Heart right ventricle (tissue), 16 donors: Measurements from ENCODE around the gene ABCB6. TPM values are rescaled to one million over a fixed set of nuclear protein-coding genes. Genes with fewer than 3 reads are reported as not detected.
A peak's percentile ranks its signal among the peaks of the same experiment; 100 is the strongest.

Experiments used
- ATAC-seq, 8 donors: fragments of 200-7000 bp; cut with Tn5 transposase; one replicate each; pipeline ENCODE4 v1.9.1; 2020; ENCODE audit warnings: mild to moderate bottlenecking in 8 of 8, moderate library complexity in 8 of 8, moderate number of reproducible peaks in 1 of 8
- DNase-seq, 2 donors: peaks; one replicate each; pipeline ENCODE4 v3.0.0-alpha.2; 2020
- H3K27ac ChIP-seq, 10 donors: fragments of 200-600 bp; sonication (generic) in 2 of 10; one replicate each; pipeline versions ENCODE4 v1.5.0 to v1.8.0; 2020 to 2022; ENCODE audit warnings: mild to moderate bottlenecking in 3 of 10
- H3K27me3 ChIP-seq, 7 donors: fragments of 200-600 bp; one replicate each; pipeline ENCODE4 v1.8.0; 2021 to 2022; ENCODE audit warnings: mild to moderate bottlenecking in 2 of 7
- H3K36me3 ChIP-seq, 9 donors: fragments of 200-600 bp; sonication (generic) in 1 of 9; one replicate each; pipeline versions ENCODE4 v1.5.0 to v1.8.0; 2020 to 2022; ENCODE audit warnings: mild to moderate bottlenecking in 2 of 9
- H3K4me1 ChIP-seq, 9 donors: fragments of 200-600 bp; sonication (generic) in 1 of 9; one replicate each; pipeline versions ENCODE4 v1.5.0 to v1.8.0; 2020 to 2022; ENCODE audit warnings: mild to moderate bottlenecking in 4 of 9
- H3K4me3 ChIP-seq, 10 donors: fragments of 200-600 bp; sonication (generic) in 2 of 10; one replicate each; pipeline versions ENCODE4 v1.5.0 to v1.8.0; 2020 to 2022; ENCODE audit warnings: mild to moderate bottlenecking in 7 of 10, moderate library complexity in 2 of 10
- H3K9me3 ChIP-seq, 11 donors: fragments of 200-600 bp in 10 of 11; sonication (generic) in 2 of 11; one replicate each; pipeline versions ENCODE4 v1.5.0 to v1.8.0; 2013 to 2022; ENCODE audit warnings: mild to moderate bottlenecking in 2 of 11, control low read depth in 1 of 11, moderate library complexity in 1 of 11
- CTCF ChIP-seq, 9 donors: fragments of 200-600 bp; sonication (generic) in 2 of 9; IDR thresholded peaks; one replicate each; pipeline versions ENCODE4 v1.5.0 to v1.8.0; 2021 to 2022; ENCODE audit warnings: antibody characterized with exemption in 9 of 9, mild to moderate bottlenecking in 5 of 9, moderate library complexity in 1 of 9
- WGBS, 2 donors: extraction: QIAGEN DNeasy Blood & Tissue Kit; methylation state at CpG; one replicate each; pipeline ENCODE4 v1.1.7; 2013; ENCODE audit warnings: inconsistent platforms in 1 of 2; 5-methylcytosine and 5-hydroxymethylcytosine counted together
- intact Hi-C, 10 donors: fragments of 100-400 bp; cut with DNase I; formaldehyde crosslinking; loops; one replicate each; pipeline versions ENCODE4 v1.11.1 to v1.14.2; 2022
- polyA plus RNA-seq, 2 donors: library from polyadenylated mRNA; stranded (reverse); fragments of 200-250 nt; gene quantifications; one replicate each; pipeline ENCODE4 v1.2.3, GENCODE V29; 2013
- total RNA-seq, 10 donors: library from RNA; stranded (reverse); fragmentation: NEBNext Ultra II Directional in 3 of 10; extraction: Animal tissue kit (Norgen Biotek cat#: 25700) in 3 of 10; gene quantifications; one replicate each; pipeline versions ENCODE4 v1.2.1 to v1.2.4, GENCODE V29; 2021 to 2023
- donor health status: Arrhythmogenic right ventricular cardiomyopathy.
- donor health status: ischemic (EF 13 %, LVEDD 7.1; RV severe dilation, severe dysfunction).
- donor health status: healthy with polysubstance abuse.
- donor health status: DM: no; HTN: yes; CAD: no.
- donor health status: DM: no; HTN: no; CAD: no.
- donor health status: ischemic (EF 25% LVEDD 6.9; RV normal size, moderate dysfunction).
- donor health status: ischemic (EF 25% LVEDD 5.7; RV mildly dilated, moderate dysfunction).
- donor health status: healthy.
- donor health status: DM: yes; HTN: yes; CAD: no.
- donor health status: Ischemic cardiomyopathy.
- donor health status: ischemic (EF 35%, LVEDD 5.7; RV mildly dilated, moderate dysfunction).
- donor health status: nonischemic (EF 11% LVEDD 7.7; RV severe dilation, severe dysfunction).
- donor health status: DM: yes; HTN: yes; CAD: no.
- donor health status: PGD.
- donor health status: ischemic (EF 29% LVEDD 5.4; RV normal size, mild dysfunction).
- donor health status: nonischemic (EF 23%, LVEDD 6.1; RV moderate dilation, normal function).

ABCB6 gene
- total and polyA plus RNA-seq, 12 donors, result 9.8 to 34.0 (median 18.5) TPM

GRCh38 chr2:219250049-219250781, 31.5 kb upstream of the ABCB6 start:
- 90 to 91% methylated on average over 22 of the region's 22 CpGs for WGBS, 2 donors
- Histone ChIP-seq H3K36me3 (peaks cover 0 to 43% (median 7%) of the 10 kb centered on the region in 9 donors), H3K27me3 (peaks cover 0 to under 1% (median 0%) of the 10 kb centered on the region in 7 donors), H3K27ac (peak overlapping the region; percentile 24 to 99 (median 76)), H3K4me3 (peak overlapping the region in 3 of 10 donors; percentile 2 to 22 (median 17)), H3K9me3 (no peaks in the 10 kb centered on the region), H3K4me1 (peaks cover 35 to 92% (median 75%) of the 10 kb centered on the region in 9 donors)
- intact Hi-C loops, result no loop called here
- ATAC-seq, result no peak
- no peak for TF ChIP-seq CTCF (IDR thresholded peaks at IDR 0.05)
- DNase-seq, result no peak

- ATAC-seq (peak; percentile 6 to 54 (median 28)), DNase-seq (peak; percentile 67 to 76)
- peak overlapping the region in 4 of 10 donors; percentile 2 to 22 (median 12) for H3K4me3 ChIP-seq
- intact Hi-C loops, result loop anchor here in 1 of 10 donors (1.0 kb wide), 1 partner anchor 45 kb away; no protein-coding TSS in a partner anchor
- no peaks in the 10 kb centered on the region for H3K27me3 ChIP-seq
- H3K4me1 ChIP-seq, result peaks cover 34 to 91% (median 76%) of the 10 kb centered on the region in 9 donors
- WGBS, 2 donors, result 39 to 40% methylated on average over 7 of the region's 7 CpGs
- H3K27ac ChIP-seq, result peak overlapping the region; percentile 46 to 99 (median 76)
- TF ChIP-seq CTCF (IDR thresholded peaks at IDR 0.05), result no peak
- peaks cover 0 to 43% (median 7%) of the 10 kb centered on the region in 9 donors for H3K36me3 ChIP-seq
- no peaks in the 10 kb centered on the region for H3K9me3 ChIP-seq
These were observed 30.6 kb upstream of the ABCB6 start for GRCh38 chr2:219249203-219249980.

GRCh38 chr2:219248845-219249202, 30.1 kb upstream of the ABCB6 start:
- H3K9me3 ChIP-seq, result no peaks in the 10 kb centered on the region
- no peaks in the 10 kb centered on the region for H3K27me3 ChIP-seq
- peaks cover 0 to 43% (median 7%) of the 10 kb centered on the region in 9 donors for H3K36me3 ChIP-seq
- H3K27ac ChIP-seq, result peak overlapping the region; percentile 46 to 99 (median 76)
- H3K4me1 ChIP-seq, result peaks cover 28 to 88% (median 70%) of the 10 kb centered on the region in 9 donors
- ATAC-seq (no peak), DNase-seq (no peak)
- TF ChIP-seq CTCF (IDR thresholded peaks at IDR 0.05), result no peak
- H3K4me3 ChIP-seq, result peak overlapping the region in 3 of 10 donors; percentile 2 to 22 (median 8)
- WGBS, 2 donors, result 80 to 87% methylated on average over 2 of the region's 2 CpGs
- intact Hi-C loops, result loop anchor here in 1 of 10 donors (1.0 kb wide), 1 partner anchor 45 kb away; no protein-coding TSS in a partner anchor
